Dedifferentiated amniotic fluid mesenchymal stem cell (primary cell): ENCODE data around the gene TTL.
"Not testable (repeated sequence)": the region's sequence is repeated elsewhere in the genome, so short reads cannot be mapped to it uniquely, and the experiment has no call there.

Source experiments
- DNase-seq: peaks from one replicate; pipeline ENCODE4 v3.0.0-alpha.2; 2016; ENCODE audit errors: extremely low spot score

TTL gene

GRCh38 chr2:112481528-112482233 lies at the start of gene TTL:
Gene TTL, plus strand, starts transcription at chr2:112482156. Its CDS starts 189 bp downstream, at chr2:112482345.
- DNase-seq, result peak; percentile 49

- not testable (repeated sequence) for DNase-seq
Measured at GRCh38 chr2:112432390-112432734, 49.6 kb upstream of the TTL start.

- DNase-seq, result not testable (repeated sequence)
Measured at GRCh38 chr2:112432735-112433479, 49.0 kb upstream of the TTL start.

- DNase-seq, result peak; percentile 78
Measured at GRCh38 chr2:112433480-112433879, 48.5 kb upstream of the TTL start, which contains the start of gene RGPD8. Gene RGPD8, minus strand, starts transcription at chr2:112433645. Its CDS starts 192 bp downstream, at chr2:112433453.

GRCh38 chr2:112433932-112434730 lies 47.8 kb upstream of the TTL start:
- no peak for DNase-seq

- not testable (repeated sequence) for DNase-seq
Measured at GRCh38 chr2:112434890-112435715, 46.9 kb upstream of the TTL start.

GRCh38 chr2:112435716-112436431 lies 46.1 kb upstream of the TTL start:
- not testable (repeated sequence) for DNase-seq

- DNase-seq, result not testable (repeated sequence)
Measured at GRCh38 chr2:112436993-112437392, 45.0 kb upstream of the TTL start.

GRCh38 chr2:112437405-112437831 lies 44.5 kb upstream of the TTL start:
- DNase-seq, result not testable (repeated sequence)

GRCh38 chr2:112438603-112439261 lies 43.2 kb upstream of the TTL start:
- not testable (repeated sequence) for DNase-seq

GRCh38 chr2:112444256-112444655 lies 37.7 kb upstream of the TTL start:
- DNase-seq, result not testable (repeated sequence)

GRCh38 chr2:112449854-112450253 lies 32.1 kb upstream of the TTL start:
- DNase-seq, result no peak

GRCh38 chr2:112451317-112451716 lies 30.6 kb upstream of the TTL start:
- no peak for DNase-seq

- no peak for DNase-seq
Measured at GRCh38 chr2:112454586-112454985, 27.4 kb upstream of the TTL start.

GRCh38 chr2:112459372-112459771 lies 22.6 kb upstream of the TTL start:
- no peak for DNase-seq

GRCh38 chr2:112462178-112462577 lies 19.8 kb upstream of the TTL start:
- no peak for DNase-seq

- no peak for DNase-seq
Measured at GRCh38 chr2:112463256-112463655, 18.7 kb upstream of the TTL start.

GRCh38 chr2:112465382-112465781 lies 16.6 kb upstream of the TTL start:
- DNase-seq, result no peak

- no peak for DNase-seq
Measured at GRCh38 chr2:112472547-112473263, 9.3 kb upstream of the TTL start.
